ENCODE measurements around the gene ICE2. TPM values are rescaled to one million over a fixed set of nuclear protein-coding genes. Genes with fewer than 3 reads are reported as not detected.

ICE2 gene
- total RNA-seq, 1 donor from 2014 or later: 26.5 TPM

DNA sequence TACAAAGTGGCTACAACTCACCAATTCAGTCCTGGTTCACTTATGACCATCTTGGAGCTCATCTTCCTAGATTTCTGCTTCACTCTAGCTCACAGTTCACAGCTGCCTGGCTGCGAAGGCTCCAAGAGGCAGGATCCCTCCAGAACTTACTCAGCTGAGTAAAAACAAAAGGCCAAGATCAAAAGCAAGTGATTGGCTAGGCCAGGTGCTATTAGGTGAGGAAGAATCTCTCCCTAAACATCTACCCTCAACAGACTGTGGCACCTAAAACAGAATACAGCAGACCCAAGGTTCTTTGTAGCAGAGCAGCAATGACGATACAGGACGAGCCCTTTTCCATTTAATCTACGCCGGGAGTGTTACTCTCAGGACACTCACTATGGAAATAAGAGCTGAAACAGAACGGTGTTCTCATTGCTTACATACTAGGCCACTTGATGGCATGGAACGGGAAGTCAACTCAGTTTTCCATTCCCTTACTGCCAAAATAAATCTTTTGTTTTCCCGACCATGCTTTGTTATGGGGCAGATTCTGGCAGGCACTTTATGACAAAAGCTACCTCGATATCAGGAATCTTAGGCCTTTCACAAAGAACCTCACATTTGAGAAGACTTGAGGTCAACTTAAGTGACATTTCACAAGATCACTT, 901 bp downstream of the ICE2 start:
- FAIRE-seq (no peak), DNase-seq (ENCODE audit: low read depth) (peak; percentile 51)
- Mint-ChIP-seq H3K27ac (ENCODE audit: unreplicated experiment) (peak overlapping the region; percentile 93), H3K4me3 (ENCODE audit: unreplicated experiment) (peak overlapping the region; percentile 93), H3K27me3 (ENCODE audit: low read depth, unreplicated experiment) (no peaks in the 10 kb centered on the region), H3K9me3 (ENCODE audit: unreplicated experiment) (no peaks in the 10 kb centered on the region), H3K36me3 (ENCODE audit: low read depth, unreplicated experiment) (peaks cover 3% of the 10 kb centered on the region), H3K4me1 (ENCODE audit: low read depth, unreplicated experiment) (peaks cover 21% of the 10 kb centered on the region)
- Histone ChIP-seq H4K20me1 (ENCODE audit: insufficient read depth, low read length) (no peaks in the 10 kb centered on the region), H3K9ac (ENCODE audit: low read length) (peak overlapping the region; percentile 98), H3K36me3 (ENCODE audit: insufficient read depth, low read length) (peaks cover 9% of the 10 kb centered on the region), H3K27ac (ENCODE audit: low read depth, low read length) (peak overlapping the region; percentile 92), H3K27me3 (ENCODE audit: insufficient read depth, low read length) (no peaks in the 10 kb centered on the region), H2AFZ (ENCODE audit: low read depth, low read length) (peak overlapping the region; percentile 80), H3K4me2 (ENCODE audit: low read length) (peak overlapping the region; percentile 96), H3K4me3 (ENCODE audit: insufficient read depth, low read depth, low read length) (peak overlapping the region; percentile 83), H3K9me3 (ENCODE audit: insufficient read depth, low read depth, low read length) (no peaks in the 10 kb centered on the region), H3K79me2 (ENCODE audit: insufficient read depth, low read length) (peaks cover 39% of the 10 kb centered on the region), H3K4me1 (ENCODE audit: insufficient read depth, low read length) (peaks cover 30% of the 10 kb centered on the region)
- TF ChIP-seq, protein P1, sequence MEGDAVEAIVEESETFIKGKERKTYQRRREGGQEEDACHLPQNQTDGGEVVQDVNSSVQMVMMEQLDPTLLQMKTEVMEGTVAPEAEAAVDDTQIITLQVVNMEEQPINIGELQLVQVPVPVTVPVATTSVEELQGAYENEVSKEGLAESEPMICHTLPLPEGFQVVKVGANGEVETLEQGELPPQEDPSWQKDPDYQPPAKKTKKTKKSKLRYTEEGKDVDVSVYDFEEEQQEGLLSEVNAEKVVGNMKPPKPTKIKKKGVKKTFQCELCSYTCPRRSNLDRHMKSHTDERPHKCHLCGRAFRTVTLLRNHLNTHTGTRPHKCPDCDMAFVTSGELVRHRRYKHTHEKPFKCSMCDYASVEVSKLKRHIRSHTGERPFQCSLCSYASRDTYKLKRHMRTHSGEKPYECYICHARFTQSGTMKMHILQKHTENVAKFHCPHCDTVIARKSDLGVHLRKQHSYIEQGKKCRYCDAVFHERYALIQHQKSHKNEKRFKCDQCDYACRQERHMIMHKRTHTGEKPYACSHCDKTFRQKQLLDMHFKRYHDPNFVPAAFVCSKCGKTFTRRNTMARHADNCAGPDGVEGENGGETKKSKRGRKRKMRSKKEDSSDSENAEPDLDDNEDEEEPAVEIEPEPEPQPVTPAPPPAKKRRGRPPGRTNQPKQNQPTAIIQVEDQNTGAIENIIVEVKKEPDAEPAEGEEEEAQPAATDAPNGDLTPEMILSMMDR (IDR thresholded peaks at IDR 0.05; ENCODE audit: insufficient read depth, low read depth, low read length): no peak
- no peak for TF ChIP-seq EZH2 (IDR thresholded peaks at IDR 0.05; ENCODE audit: insufficient read depth, low read length)

GRCh38 chr15:60477164-60477563, 1.8 kb downstream of the ICE2 start:
- Histone ChIP-seq H3K4me2 (ENCODE audit: low read length) (peak overlapping the region; percentile 96), H3K4me1 (ENCODE audit: insufficient read depth, low read length) (peaks cover 30% of the 10 kb centered on the region), H4K20me1 (ENCODE audit: insufficient read depth, low read length) (no peaks in the 10 kb centered on the region), H3K27me3 (ENCODE audit: insufficient read depth, low read length) (no peaks in the 10 kb centered on the region), H3K4me3 (ENCODE audit: insufficient read depth, low read depth, low read length) (peak overlapping the region; percentile 83), H3K27ac (ENCODE audit: low read depth, low read length) (peak overlapping the region; percentile 92), H3K9me3 (ENCODE audit: insufficient read depth, low read depth, low read length) (no peaks in the 10 kb centered on the region), H3K9ac (ENCODE audit: low read length) (peak overlapping the region; percentile 98), H3K36me3 (ENCODE audit: insufficient read depth, low read length) (peaks cover 9% of the 10 kb centered on the region), H2AFZ (ENCODE audit: low read depth, low read length) (no peak overlapping the region), H3K79me2 (ENCODE audit: insufficient read depth, low read length) (peaks cover 45% of the 10 kb centered on the region)
- FAIRE-seq (no peak), DNase-seq (ENCODE audit: low read depth) (peak; percentile 2)
- no peaks in the 10 kb centered on the region for H3K27me3 Mint-ChIP-seq (ENCODE audit: low read depth, unreplicated experiment)
- H3K36me3 Mint-ChIP-seq (ENCODE audit: low read depth, unreplicated experiment): peaks cover 3% of the 10 kb centered on the region
- H3K27ac Mint-ChIP-seq (ENCODE audit: unreplicated experiment): no peak overlapping the region
- no peaks in the 10 kb centered on the region for H3K9me3 Mint-ChIP-seq (ENCODE audit: unreplicated experiment)
- peaks cover 21% of the 10 kb centered on the region for H3K4me1 Mint-ChIP-seq (ENCODE audit: low read depth, unreplicated experiment)
- no peak for TF ChIP-seq EZH2 (IDR thresholded peaks at IDR 0.05; ENCODE audit: insufficient read depth, low read length)
- TF ChIP-seq, protein P1 (IDR thresholded peaks at IDR 0.05; ENCODE audit: insufficient read depth, low read depth, low read length): no peak
- peak overlapping the region; percentile 93 for H3K4me3 Mint-ChIP-seq (ENCODE audit: unreplicated experiment)

- DNase-seq (ENCODE audit: low read depth): peak; percentile 75
- peak overlapping the region; percentile 0 for H3K27ac ChIP-seq (ENCODE audit: low read depth, low read length)
- H2AFZ ChIP-seq (ENCODE audit: low read depth, low read length): no peak overlapping the region
- H3K4me1 ChIP-seq (ENCODE audit: insufficient read depth, low read length): peaks cover 30% of the 10 kb centered on the region
- peak overlapping the region; percentile 0 for H3K4me3 ChIP-seq (ENCODE audit: insufficient read depth, low read depth, low read length)
- H3K36me3 ChIP-seq (ENCODE audit: insufficient read depth, low read length): peaks cover 9% of the 10 kb centered on the region
- no peak overlapping the region for H3K9ac ChIP-seq (ENCODE audit: low read length)
- Mint-ChIP-seq H3K4me3 (ENCODE audit: unreplicated experiment) (peak overlapping the region; percentile 93), H3K27me3 (ENCODE audit: low read depth, unreplicated experiment) (no peaks in the 10 kb centered on the region), H3K27ac (ENCODE audit: unreplicated experiment) (no peak overlapping the region), H3K36me3 (ENCODE audit: low read depth, unreplicated experiment) (peaks cover 3% of the 10 kb centered on the region), H3K9me3 (ENCODE audit: unreplicated experiment) (no peaks in the 10 kb centered on the region), H3K4me1 (ENCODE audit: low read depth, unreplicated experiment) (peaks cover 21% of the 10 kb centered on the region)
- peak overlapping the region; percentile 96 for H3K4me2 ChIP-seq (ENCODE audit: low read length)
- H3K27me3 ChIP-seq (ENCODE audit: insufficient read depth, low read length): no peaks in the 10 kb centered on the region
- H4K20me1 ChIP-seq (ENCODE audit: insufficient read depth, low read length): no peaks in the 10 kb centered on the region
- H3K9me3 ChIP-seq (ENCODE audit: insufficient read depth, low read depth, low read length): no peaks in the 10 kb centered on the region
- TF ChIP-seq, protein P1 (IDR thresholded peaks at IDR 0.05; ENCODE audit: insufficient read depth, low read depth, low read length): no peak
- no peak for FAIRE-seq
- peaks cover 46% of the 10 kb centered on the region for H3K79me2 ChIP-seq (ENCODE audit: insufficient read depth, low read length)
Measured at GRCh38 chr15:60476713-60477112, 2.2 kb downstream of the ICE2 start.

Measured in astrocyte (in vitro differentiated cells and primary cell).